Gastroesophageal sphincter (tissue), 4 donors: ENCODE results near the gene CNTNAP2. TPM values are rescaled to one million over a fixed set of nuclear protein-coding genes. Genes with fewer than 3 reads are reported as not detected.

Source experiments
- ATAC-seq: fragments of 150-250 bp; one replicate; pipeline ENCODE4 v1.9.1; 2016; ENCODE audit warnings: mild to moderate bottlenecking, moderate library complexity
- H3K27ac ChIP-seq, 4 donors: fragments of 200-600 bp; sonication (generic) in 3 of 4; 1 replicate in 3 of 4; 2 replicates in 1 of 4; pipeline ENCODE4 v1.5.1; 2016 to 2019
- H3K27me3 ChIP-seq: fragments of 200-600 bp; sonication (generic); one replicate; pipeline ENCODE4 v1.5.1; 2019
- H3K36me3 ChIP-seq, 2 donors: fragments of 200-600 bp; sonication (generic); one replicate each; pipeline ENCODE4 v1.5.1; 2019; ENCODE audit warnings: control low read depth in 1 of 2
- H3K4me1 ChIP-seq, 3 donors: fragments of 200-600 bp; sonication (generic); 1 replicate in 2 of 3; 2 replicates in 1 of 3; pipeline ENCODE4 v1.5.1; 2016 to 2019; ENCODE audit warnings: control low read depth in 2 of 3
- H3K4me3 ChIP-seq, 2 donors: fragments of 200-600 bp; sonication (generic); one replicate each; pipeline ENCODE4 v1.5.1; 2019; ENCODE audit warnings: mild to moderate bottlenecking in 1 of 2, moderate library complexity in 1 of 2
- H3K9me3 ChIP-seq, 3 donors: fragments of 200-600 bp; sonication (generic); one replicate each; pipeline ENCODE4 v1.5.1; 2017 to 2019; ENCODE audit warnings: control low read depth in 2 of 3
- EP300 ChIP-seq: sonication (generic); formaldehyde crosslinking; IDR thresholded peaks from one replicate; pipeline ENCODE4 v1.6.1; 2017; ENCODE audit warnings: antibody characterized with exemption, mild to moderate bottlenecking
- POLR2A ChIP-seq, 2 donors: fragments of 450-650 bp; IDR thresholded peaks; one replicate each; pipeline ENCODE4 v1.6.1; 2017; ENCODE audit warnings: antibody characterized with exemption in 2 of 2, mild to moderate bottlenecking in 2 of 2, moderate library complexity in 1 of 2
- POLR2AphosphoS5 ChIP-seq: sonication (generic); formaldehyde crosslinking; IDR thresholded peaks from one replicate; pipeline ENCODE4 v1.6.1; 2017; ENCODE audit warnings: antibody characterized with exemption
- WGBS, 2 donors: methylation state at CpG; one replicate each; pipeline ENCODE4 v1.1.5; 2018; ENCODE audit warnings: low coverage in 1 of 2; 5-methylcytosine and 5-hydroxymethylcytosine counted together
- total RNA-seq, 4 donors: library from RNA; depleted of rRNA; stranded (reverse); fragments of >200 nt; gene quantifications; one replicate each; pipeline ENCODE4 v1.1.0, GENCODE V29; 2016
- TF ChIP-seq, protein P1 (sequence below), 4 experiments: fragments of 200-600 bp in 2 of 4; fragments of 450-650 bp in 2 of 4; sonication (generic) in 1 of 4; IDR thresholded peaks; one replicate each; pipeline ENCODE4 v1.5.1; 2017 to 2019; ENCODE audit warnings: antibody characterized with exemption in 4 of 4, mild to moderate bottlenecking in 2 of 4, moderate library complexity in 2 of 4

The CNTNAP2 gene
- total RNA-seq, 4 donors from 2014 or later, result 1.5 to 8.9 (median 3.2) TPM

DNA sequence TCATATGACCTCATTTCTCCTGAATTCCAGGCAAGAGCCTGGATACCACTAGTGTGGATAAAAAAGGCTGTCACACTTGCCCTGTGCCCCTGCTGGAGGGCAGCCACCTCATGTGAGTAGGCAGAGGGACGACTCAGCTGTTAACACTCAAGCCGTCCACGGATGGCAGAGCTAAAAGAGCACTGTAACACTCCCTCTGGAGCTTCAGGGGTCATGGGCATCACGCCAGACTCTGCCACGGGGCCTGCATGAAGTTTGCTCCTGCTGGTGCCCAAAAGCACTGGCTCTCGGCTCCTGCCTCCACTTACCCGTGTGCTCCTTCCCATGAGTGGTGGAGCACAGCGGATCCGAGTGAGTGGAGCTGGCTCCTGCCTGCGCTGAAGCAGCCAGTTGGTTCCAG is 1554.2 kb downstream of the CNTNAP2 start:
- no peak for ATAC-seq
- no peaks in the 10 kb centered on the region for H3K27me3 ChIP-seq
- 67% methylated on average over 3 of the region's 10 CpGs; no CpG with 5 or more reads in 1 of the 2 donors for WGBS, 2 donors
- no peaks in the 10 kb centered on the region for H3K36me3 ChIP-seq
- TF ChIP-seq, protein P1, sequence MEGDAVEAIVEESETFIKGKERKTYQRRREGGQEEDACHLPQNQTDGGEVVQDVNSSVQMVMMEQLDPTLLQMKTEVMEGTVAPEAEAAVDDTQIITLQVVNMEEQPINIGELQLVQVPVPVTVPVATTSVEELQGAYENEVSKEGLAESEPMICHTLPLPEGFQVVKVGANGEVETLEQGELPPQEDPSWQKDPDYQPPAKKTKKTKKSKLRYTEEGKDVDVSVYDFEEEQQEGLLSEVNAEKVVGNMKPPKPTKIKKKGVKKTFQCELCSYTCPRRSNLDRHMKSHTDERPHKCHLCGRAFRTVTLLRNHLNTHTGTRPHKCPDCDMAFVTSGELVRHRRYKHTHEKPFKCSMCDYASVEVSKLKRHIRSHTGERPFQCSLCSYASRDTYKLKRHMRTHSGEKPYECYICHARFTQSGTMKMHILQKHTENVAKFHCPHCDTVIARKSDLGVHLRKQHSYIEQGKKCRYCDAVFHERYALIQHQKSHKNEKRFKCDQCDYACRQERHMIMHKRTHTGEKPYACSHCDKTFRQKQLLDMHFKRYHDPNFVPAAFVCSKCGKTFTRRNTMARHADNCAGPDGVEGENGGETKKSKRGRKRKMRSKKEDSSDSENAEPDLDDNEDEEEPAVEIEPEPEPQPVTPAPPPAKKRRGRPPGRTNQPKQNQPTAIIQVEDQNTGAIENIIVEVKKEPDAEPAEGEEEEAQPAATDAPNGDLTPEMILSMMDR (IDR thresholded peaks at IDR 0.05), result no peak
- H3K4me1 ChIP-seq, result no peaks in the 10 kb centered on the region
- H3K9me3 ChIP-seq, result no peaks in the 10 kb centered on the region
- H3K4me3 ChIP-seq, result no peak overlapping the region
- H3K27ac ChIP-seq, result no peak overlapping the region

DNA sequence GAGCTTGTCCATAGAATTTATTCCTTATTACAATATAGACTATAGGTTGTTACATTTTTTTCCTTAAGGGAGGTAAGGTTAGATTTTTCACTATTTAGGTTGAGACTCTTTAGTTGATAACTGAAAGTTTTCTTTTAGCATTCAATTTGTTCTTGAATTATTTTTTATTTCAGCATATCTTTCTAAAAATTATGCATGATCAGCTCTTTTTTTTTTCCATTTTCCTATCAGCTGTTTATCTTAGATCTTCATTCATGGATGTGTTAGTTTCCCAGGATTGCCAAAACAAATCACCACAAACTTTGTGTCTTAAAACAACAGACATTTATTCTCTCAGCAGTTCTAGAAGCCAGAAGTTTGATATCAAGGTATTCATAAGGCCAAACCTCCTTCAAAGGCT is 1558.1 kb downstream of the CNTNAP2 start:
- H3K27ac ChIP-seq, result no peak overlapping the region
- H3K27me3 ChIP-seq, result no peaks in the 10 kb centered on the region
- no peaks in the 10 kb centered on the region for H3K9me3 ChIP-seq
- no peaks in the 10 kb centered on the region for H3K36me3 ChIP-seq
- no peak overlapping the region for H3K4me3 ChIP-seq
- no peak for ATAC-seq
- no peaks in the 10 kb centered on the region for H3K4me1 ChIP-seq
- TF ChIP-seq, protein P1 (IDR thresholded peaks at IDR 0.05), result no peak
- TF ChIP-seq POLR2A (IDR thresholded peaks at IDR 0.05) (no peak), EP300 (no peak), POLR2AphosphoS5 (no peak)

DNA sequence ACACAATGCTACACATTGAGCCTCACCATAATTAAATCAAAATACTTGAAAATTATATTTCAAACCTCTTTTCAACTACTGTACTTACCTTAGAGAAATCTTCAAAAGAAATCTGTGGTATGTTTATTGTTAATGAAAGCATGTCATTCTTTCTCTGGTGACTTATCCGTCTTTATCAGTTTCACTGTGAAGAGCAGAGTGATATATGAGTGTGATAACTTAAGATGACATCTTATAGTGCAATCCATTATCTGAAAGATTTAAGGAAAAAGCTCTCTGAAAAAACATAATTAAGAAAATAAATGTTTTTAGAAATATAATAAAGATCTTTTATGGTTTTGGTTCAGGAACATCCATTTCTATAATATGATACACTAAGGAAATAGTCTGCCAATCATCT is 1562.3 kb downstream of the CNTNAP2 start:
- H3K27ac ChIP-seq, result no peak overlapping the region
- no peaks in the 10 kb centered on the region for H3K36me3 ChIP-seq
- WGBS, 2 donors, result 80 to 83% methylated on average over 1 of the region's 1 CpG
- no peaks in the 10 kb centered on the region for H3K4me1 ChIP-seq
- no peaks in the 10 kb centered on the region for H3K9me3 ChIP-seq
- H3K27me3 ChIP-seq, result no peaks in the 10 kb centered on the region
- H3K4me3 ChIP-seq, result no peak overlapping the region
- ATAC-seq, result no peak
- TF ChIP-seq POLR2A (IDR thresholded peaks at IDR 0.05) (no peak), EP300 (no peak), POLR2AphosphoS5 (no peak)
- TF ChIP-seq, protein P1 (IDR thresholded peaks at IDR 0.05), result no peak

DNA sequence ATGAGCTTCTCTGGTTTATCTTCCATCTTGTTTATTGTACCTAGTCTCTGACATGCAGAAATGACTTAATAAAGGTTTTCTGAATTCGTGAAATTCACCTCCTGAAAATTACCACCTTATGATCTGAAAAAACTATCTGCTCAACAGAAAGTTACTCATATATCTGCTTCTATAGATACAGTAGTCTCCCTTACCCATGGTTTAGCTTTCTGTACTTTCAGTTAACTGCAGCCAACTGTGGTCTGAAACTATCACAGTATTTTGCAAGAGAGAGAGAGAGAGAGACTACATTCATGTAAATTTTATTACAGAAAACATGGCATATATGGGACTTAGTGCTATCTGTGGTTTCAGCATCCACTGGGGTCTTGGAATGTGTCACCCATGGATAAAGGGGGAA is 1564.9 kb downstream of the CNTNAP2 start:
- no peaks in the 10 kb centered on the region for H3K27me3 ChIP-seq
- no peaks in the 10 kb centered on the region for H3K4me1 ChIP-seq
- ATAC-seq, result no peak
- TF ChIP-seq EP300 (no peak), POLR2AphosphoS5 (no peak)
- H3K4me3 ChIP-seq, result no peak overlapping the region
- no peaks in the 10 kb centered on the region for H3K36me3 ChIP-seq
- no peaks in the 10 kb centered on the region for H3K9me3 ChIP-seq
- H3K27ac ChIP-seq, result no peak overlapping the region
- 67 to 77% methylated on average over 1 of the region's 1 CpG for WGBS, 2 donors

DNA sequence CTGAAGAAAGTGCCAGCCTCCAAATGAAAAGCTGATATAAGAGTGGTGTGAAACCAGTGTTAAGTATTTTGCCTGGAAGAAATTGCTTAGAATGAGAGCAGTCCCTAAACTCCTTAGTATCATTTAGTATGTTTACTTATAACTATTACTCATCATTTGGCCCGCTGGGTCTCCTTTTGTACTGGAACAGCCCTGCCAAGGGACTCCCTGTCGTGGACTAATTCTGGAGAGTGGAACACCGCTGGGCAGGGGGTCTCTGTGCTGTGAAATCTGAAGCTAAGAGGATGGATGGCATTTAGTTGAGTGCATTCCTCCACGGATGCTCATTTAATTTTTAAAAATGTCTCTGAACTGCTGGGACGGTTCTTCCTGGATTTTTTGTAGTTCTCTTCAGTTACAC is 1584.1 kb downstream of the CNTNAP2 start:
- Histone ChIP-seq H3K9me3 (no peaks in the 10 kb centered on the region), H3K36me3 (no peaks in the 10 kb centered on the region), H3K27ac (no peak overlapping the region), H3K27me3 (no peaks in the 10 kb centered on the region), H3K4me1 (no peaks in the 10 kb centered on the region), H3K4me3 (no peak overlapping the region)
- ATAC-seq, result no peak
- TF ChIP-seq EP300 (no peak), POLR2AphosphoS5 (no peak), POLR2A (IDR thresholded peaks at IDR 0.05) (no peak)
- TF ChIP-seq, protein P1 (IDR thresholded peaks at IDR 0.05), result no peak
- WGBS, 2 donors, result 57 to 58% methylated on average over 2 to 5 of the region's 5 CpGs

DNA sequence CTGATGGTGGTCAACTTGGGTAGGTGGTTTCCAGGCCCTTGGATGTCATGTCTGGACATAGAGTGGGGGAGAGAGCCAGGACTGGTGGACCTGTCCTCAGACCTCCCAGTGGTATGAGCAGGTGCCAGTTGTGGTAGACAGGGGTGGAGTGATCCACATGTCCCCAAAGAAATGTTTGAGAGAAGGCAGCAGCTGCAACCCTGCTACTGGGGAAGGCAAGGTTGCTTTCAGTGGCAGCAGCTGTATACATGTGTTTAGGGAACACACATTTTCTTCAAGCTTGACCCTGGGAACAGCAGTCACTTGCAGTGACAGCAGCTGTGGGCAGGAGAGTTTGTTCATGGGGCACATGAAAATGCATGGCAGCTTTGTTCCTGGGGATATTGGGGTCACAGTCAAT is 1591.3 kb downstream of the CNTNAP2 start:
- Histone ChIP-seq H3K36me3 (no peaks in the 10 kb centered on the region), H3K27ac (no peak overlapping the region), H3K4me3 (no peak overlapping the region), H3K27me3 (no peaks in the 10 kb centered on the region), H3K4me1 (no peaks in the 10 kb centered on the region), H3K9me3 (peaks cover 0 to 24% (median 0%) of the 10 kb centered on the region in 3 donors)
- TF ChIP-seq EP300 (no peak), POLR2A (IDR thresholded peaks at IDR 0.05) (no peak), POLR2AphosphoS5 (no peak)
- TF ChIP-seq, protein P1 (IDR thresholded peaks at IDR 0.05), result no peak
- ATAC-seq, result no peak
